ENCODE results near the gene SRSF7.
"Not testable (repeated sequence)": the region's sequence is repeated elsewhere in the genome, so short reads cannot be mapped to it uniquely, and the experiment has no call there.

The SRSF7 gene

DNA sequence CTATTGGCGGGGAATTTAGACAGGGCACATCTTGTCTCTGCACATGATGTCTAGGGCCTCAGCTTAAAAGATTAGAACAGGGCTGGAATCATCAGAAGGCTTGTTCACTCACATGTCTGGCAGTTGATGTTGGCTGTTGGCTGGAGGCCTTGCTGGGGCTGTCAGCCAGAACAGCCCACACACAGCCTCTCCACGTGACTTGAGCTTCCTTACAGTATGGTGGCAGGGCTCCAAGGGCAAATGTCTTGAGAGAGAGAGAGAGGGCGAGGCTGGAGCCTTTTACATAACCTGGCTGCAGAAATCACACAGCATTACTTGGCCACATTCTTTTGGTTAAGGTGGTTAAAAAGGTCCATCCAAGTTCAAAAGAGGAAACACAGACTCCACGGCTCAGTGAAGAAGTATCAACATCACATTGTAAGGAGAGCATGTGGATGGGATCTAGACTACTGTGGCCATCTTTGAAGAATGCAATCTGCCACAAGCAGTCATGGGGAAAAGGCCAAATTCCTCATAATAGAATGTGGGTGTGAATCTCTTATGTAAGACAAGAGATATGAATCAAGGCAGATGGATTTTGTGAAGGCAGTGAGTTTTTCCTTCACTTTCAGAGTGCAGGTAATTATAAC is 30.4 kb downstream of the SRSF7 start:
- H3K4me3 ChIP-seq (ENCODE audit: low read depth, low read length): no peak overlapping the region
- peak; percentile 27 for DNase-seq

DNA sequence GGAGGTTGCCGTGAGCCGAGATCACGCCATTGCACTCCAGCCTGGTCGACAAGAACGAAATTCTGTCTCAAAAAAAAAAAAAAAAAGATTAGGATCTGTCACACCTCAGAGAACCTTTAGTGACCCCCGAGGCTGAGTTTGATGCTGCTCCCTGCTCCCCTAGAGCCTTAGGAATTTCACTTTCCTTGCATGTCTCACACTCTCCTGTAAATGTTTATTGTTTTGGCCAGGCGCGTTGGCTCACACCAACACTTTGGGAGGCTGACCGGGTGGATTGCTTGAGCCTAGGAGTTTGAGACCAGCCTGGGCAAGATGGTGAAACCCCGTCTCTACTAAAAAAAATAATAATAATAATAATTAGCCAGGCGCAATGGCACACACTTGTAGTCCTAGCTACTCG is 31.5 kb downstream of the SRSF7 start:
- no peaks in the 10 kb centered on the region for H3K27me3 ChIP-seq
- TF ChIP-seq CTCF (IDR thresholded peaks at IDR 0.05; ENCODE audit: low read depth, low read length): no peak

More for the DNA sequence above, 30.4 kb downstream of the SRSF7 start:
- TF ChIP-seq CTCF (IDR thresholded peaks at IDR 0.05; ENCODE audit: low read depth, low read length): no peak
- 0 out of 2 replicates have a peak, but pooled peaks cover 3% of the 10 kb centered on the region for H3K36me3 ChIP-seq
- no peaks in the 10 kb centered on the region for H3K9me3 ChIP-seq
- no peaks in the 10 kb centered on the region for H3K4me1 ChIP-seq
- no peaks in the 10 kb centered on the region for H3K27me3 ChIP-seq

GRCh38 chr2:38718601-38719000 is 32.6 kb downstream of the SRSF7 start:
- no peak for DNase-seq
- Histone ChIP-seq H3K36me3 (0 out of 2 replicates have a peak, but pooled peaks cover 3% of the 10 kb centered on the region), H3K4me1 (no peaks in the 10 kb centered on the region), H3K4me3 (ENCODE audit: low read depth, low read length) (no peak overlapping the region), H3K27me3 (no peaks in the 10 kb centered on the region), H3K9me3 (no peaks in the 10 kb centered on the region)
- TF ChIP-seq CTCF (IDR thresholded peaks at IDR 0.05; ENCODE audit: low read depth, low read length): no peak

More for the DNA sequence above, 31.5 kb downstream of the SRSF7 start:
- DNase-seq: no peak
- Histone ChIP-seq H3K9me3 (no peaks in the 10 kb centered on the region), H3K36me3 (0 out of 2 replicates have a peak, but pooled peaks cover 3% of the 10 kb centered on the region), H3K4me1 (no peaks in the 10 kb centered on the region), H3K4me3 (ENCODE audit: low read depth, low read length) (no peak overlapping the region)

DNA sequence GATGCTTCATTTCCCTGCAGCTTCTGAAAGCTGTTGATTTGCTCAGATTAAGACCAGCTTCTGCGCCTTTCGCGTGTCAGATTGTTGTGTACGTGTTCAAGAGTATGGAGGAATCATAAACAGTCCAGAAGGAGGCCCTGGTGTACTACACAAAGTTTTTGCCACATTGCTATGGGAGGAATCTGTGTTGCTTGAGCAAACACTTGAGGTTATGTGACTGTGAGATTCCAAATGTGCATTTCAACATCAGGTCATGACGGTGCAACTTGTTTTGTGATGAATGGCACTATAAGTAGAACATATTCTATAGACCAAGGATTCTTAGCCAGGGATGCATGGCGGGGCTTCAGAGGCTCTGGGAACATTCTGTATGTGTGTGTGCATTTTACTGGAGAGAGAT is 35.0 kb downstream of the SRSF7 start:
- no peak for TF ChIP-seq CTCF (IDR thresholded peaks at IDR 0.05; ENCODE audit: low read depth, low read length)
- no peaks in the 10 kb centered on the region for H3K4me1 ChIP-seq
- H3K27me3 ChIP-seq: no peaks in the 10 kb centered on the region
- DNase-seq: no peak
- H3K4me3 ChIP-seq (ENCODE audit: low read depth, low read length): no peak overlapping the region
- H3K9me3 ChIP-seq: no peaks in the 10 kb centered on the region
- H3K36me3 ChIP-seq: peaks cover 3% of the 10 kb centered on the region; the same call in 1 of the 2 replicates

DNA sequence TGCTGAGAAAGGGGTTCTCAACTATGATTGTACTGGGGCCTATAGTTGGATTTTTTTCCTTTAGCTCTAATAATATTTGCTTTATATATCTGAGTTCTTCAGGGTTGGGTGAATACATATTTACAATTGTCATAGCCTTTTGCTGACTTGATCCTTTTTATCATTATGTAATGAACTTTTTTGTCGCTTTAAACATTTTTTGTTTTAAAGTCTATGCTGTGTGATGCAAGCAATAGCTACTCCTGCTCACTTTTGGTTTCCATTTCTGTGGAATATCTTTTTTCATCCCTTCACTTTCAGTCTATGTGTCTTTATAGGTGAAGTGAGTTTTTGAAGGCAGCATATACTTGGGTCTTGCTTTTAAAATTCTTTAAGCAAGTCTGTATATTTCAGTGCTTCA is 36.2 kb downstream of the SRSF7 start:
- H3K36me3 ChIP-seq; DNase-seq; H3K4me1 ChIP-seq; H3K9me3 ChIP-seq; H3K4me3 ChIP-seq (ENCODE audit: low read depth, low read length); H3K27me3 ChIP-seq: not testable (repeated sequence)

- no peak for DNase-seq
- Histone ChIP-seq H3K9me3 (no peaks in the 10 kb centered on the region), H3K36me3 (no peaks in the 10 kb centered on the region; the same call in 1 of the 2 replicates), H3K4me3 (ENCODE audit: low read depth, low read length) (no peak overlapping the region), H3K27me3 (no peaks in the 10 kb centered on the region), H3K4me1 (no peaks in the 10 kb centered on the region)
- TF ChIP-seq CTCF (IDR thresholded peaks at IDR 0.05; ENCODE audit: low read depth, low read length): no peak
Measured at GRCh38 chr2:38713338-38713737, 37.8 kb downstream of the SRSF7 start.
